GM12801 (cell line): ENCODE measurements around the gene LEPROT.

ENCODE experiments used
- CTCF ChIP-seq: IDR thresholded peaks from one replicate; pipeline ENCODE4 v1.5.1; 2011; ENCODE audit warnings: control low read depth; ENCODE audit not compliant: insufficient read length; ENCODE audit errors: extremely low read depth

Gene LEPROT

GRCh38 chr1:65420590-65421350 is at the start of gene LEPROT, which contains the start of gene LEPR:
Gene LEPROT, plus strand, starts transcription at chr1:65420668. Its CDS starts 57 bp downstream, at chr1:65420725.
Gene LEPR, plus strand, starts transcription at chr1:65420668. Its CDS starts 144,898 bp downstream, at chr1:65565566.
- no peak for TF ChIP-seq CTCF

GRCh38 chr1:65371544-65371943 is 48.9 kb upstream of the LEPROT start:
- TF ChIP-seq CTCF: no peak

GRCh38 chr1:65372557-65372956 is 47.9 kb upstream of the LEPROT start:
- TF ChIP-seq CTCF: no peak

GRCh38 chr1:65377496-65378246 is 42.8 kb upstream of the LEPROT start:
- TF ChIP-seq CTCF: no peak

- no peak for TF ChIP-seq CTCF
Measured at GRCh38 chr1:65378247-65378946, 42.1 kb upstream of the LEPROT start.

GRCh38 chr1:65386439-65386838 is 34.0 kb upstream of the LEPROT start:
- TF ChIP-seq CTCF: no peak

- TF ChIP-seq CTCF: no peak
Measured at GRCh38 chr1:65387821-65388220, 32.6 kb upstream of the LEPROT start.
